Activated CD4-positive, CD25-positive, alpha-beta regulatory T cell treated with anti-CD3 and anti-CD28 coated beads, Interleukin-2, amount 50 U/mL, for 24 hours (primary cell): ENCODE measurements around the gene NFATC1.

Experiments
- ATAC-seq, 2 donors: fragments of 150-1000 bp; cut with Tn5 transposase; one replicate each; pipeline ENCODE4 v1.10.0; 2021; ENCODE audit warnings: mild to moderate bottlenecking in 1 of 2, moderate library complexity in 1 of 2

NFATC1 gene

GRCh38 chr18:79511271-79511670, 115.5 kb downstream of the NFATC1 start:
- ATAC-seq: no peak

- ATAC-seq: no peak
Observed at GRCh38 chr18:79511671-79512301, 116.1 kb downstream of the NFATC1 start.

DNA sequence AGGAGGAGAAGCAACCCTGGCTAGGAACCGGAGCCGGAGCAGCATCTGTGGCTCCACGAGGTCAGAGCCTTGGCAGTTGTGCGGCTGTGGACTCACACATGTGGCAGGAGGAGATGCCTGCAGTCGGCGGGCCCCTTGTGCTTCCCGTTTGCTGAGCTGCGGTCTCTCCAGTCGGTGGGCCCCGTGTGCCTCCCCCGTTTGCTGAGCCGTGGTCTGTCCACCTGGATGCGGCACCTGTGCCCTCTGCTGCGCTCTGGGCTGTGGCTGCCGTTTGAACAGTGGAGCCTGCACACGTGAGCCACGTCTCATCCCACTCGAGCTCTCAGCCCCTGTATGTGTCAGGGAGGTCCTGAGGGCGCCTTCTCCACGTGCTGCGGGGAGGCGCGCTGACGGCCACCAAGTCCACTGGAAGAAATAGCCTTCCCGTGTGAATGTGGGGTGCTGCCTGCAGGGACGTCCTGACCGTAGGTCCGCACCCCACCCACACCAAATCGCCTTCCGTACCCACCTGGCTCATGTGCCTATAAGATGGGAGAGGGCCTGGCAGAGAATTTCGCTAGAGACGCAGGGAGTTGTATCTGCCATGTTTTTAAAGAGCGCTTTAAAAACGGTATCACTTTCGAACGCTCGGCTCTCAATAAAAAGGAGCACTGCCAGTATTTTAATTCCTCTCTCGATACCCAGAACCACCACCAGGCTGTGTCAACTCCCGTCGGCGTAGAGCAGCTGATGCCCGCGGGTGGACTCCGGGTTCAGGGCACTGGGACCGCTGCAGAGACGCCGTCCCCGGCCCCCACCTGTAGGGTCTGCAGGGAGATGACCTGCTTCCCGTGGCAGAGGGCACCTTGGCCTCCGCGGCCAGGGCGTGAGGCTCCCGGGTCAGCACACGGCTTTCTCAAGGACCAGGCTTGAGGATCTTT, 117.0 kb downstream of the NFATC1 start:
- no peak for ATAC-seq

- ATAC-seq: no peak
Observed at GRCh38 chr18:79513381-79514081, 117.8 kb downstream of the NFATC1 start.

- ATAC-seq: no peak
Observed at GRCh38 chr18:79515331-79515730, 119.6 kb downstream of the NFATC1 start.

DNA sequence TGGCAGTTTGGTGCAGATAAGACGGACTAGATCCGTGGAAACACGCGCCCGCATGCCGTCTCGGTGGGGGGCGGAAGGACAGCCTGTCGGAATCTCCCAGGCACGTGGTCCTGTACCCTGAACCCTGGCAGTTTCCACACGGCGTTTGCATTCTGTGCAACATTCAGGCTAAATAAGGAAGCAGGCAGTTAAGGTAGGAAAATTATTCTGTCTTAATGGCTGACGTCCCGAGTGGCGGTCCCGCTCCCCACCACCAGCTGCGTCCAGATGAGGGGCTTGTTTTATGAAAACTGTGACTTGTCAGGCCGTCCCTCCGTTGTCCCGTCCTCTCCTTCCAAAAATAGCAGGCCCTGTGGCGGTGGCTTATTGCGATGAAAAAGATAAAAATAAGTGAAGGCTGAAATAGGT, 120.2 kb downstream of the NFATC1 start:
- no peak for ATAC-seq

- ATAC-seq: peak; percentile 31 to 47
Observed at GRCh38 chr18:79516441-79516931, 120.8 kb downstream of the NFATC1 start.

GRCh38 chr18:79517341-79517740, 121.6 kb downstream of the NFATC1 start:
- ATAC-seq: peak; percentile 36 to 59

DNA sequence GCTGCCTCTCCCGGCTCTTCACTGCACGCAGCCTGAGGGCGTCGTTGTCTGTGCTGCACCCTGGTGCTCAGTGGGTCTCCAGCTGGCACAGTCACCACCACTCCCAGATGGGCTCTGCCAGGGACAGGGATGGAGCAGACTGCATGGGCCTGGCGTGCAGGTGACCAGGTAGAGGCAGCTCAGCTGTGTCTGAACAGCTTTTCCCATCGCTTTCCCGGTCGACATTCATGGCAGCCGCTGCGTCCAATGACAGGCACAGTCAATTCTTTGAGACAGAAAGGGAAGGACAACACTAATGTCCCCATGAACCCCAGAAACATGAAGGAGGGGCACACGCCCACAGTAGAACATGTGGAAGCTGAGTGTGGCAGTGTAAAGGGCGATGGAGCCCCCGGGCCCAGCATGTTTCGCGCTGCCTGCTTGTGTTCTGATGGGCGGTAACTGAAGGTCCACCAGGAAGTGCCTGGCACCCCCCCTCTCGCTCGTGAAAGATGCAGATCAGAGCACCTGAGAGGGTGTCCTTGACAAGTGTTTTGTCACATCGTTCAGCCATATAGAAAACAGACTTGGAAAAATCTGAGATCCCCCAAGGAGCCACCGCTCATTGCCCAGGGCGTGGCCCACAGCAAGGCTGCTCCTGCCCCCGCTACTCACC, 122.4 kb downstream of the NFATC1 start:
- no peak for ATAC-seq

DNA sequence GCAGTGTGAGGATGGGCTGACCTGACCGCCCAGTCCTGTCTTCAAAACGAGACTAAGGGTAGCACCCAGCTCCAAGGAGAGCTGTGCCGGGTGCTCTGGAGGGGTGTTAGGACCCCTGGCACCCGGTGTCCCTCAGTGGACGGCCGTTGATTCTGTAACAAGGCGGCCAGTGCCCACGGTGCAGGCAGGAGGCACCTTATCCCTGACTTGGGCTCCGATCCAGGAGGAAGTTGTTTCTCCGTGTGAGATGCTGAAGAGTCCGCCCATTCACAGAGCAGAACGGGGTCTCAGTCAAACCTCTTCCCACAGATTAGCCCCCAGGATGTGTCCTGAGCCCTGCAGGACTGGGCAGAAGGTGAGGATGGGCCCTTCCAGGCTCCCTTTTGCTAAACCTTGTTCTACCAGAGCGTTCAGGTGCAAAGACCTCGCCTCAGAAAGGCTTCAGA, 123.0 kb downstream of the NFATC1 start:
- no peak for ATAC-seq

- ATAC-seq: no peak
Observed at GRCh38 chr18:79519751-79520477, 124.2 kb downstream of the NFATC1 start.

GRCh38 chr18:79520478-79521390, 125.0 kb downstream of the NFATC1 start:
- no peak for ATAC-seq

GRCh38 chr18:79521416-79522205, 125.9 kb downstream of the NFATC1 start:
- ATAC-seq: no peak

GRCh38 chr18:79522451-79523205, 126.9 kb downstream of the NFATC1 start:
- no peak for ATAC-seq

DNA sequence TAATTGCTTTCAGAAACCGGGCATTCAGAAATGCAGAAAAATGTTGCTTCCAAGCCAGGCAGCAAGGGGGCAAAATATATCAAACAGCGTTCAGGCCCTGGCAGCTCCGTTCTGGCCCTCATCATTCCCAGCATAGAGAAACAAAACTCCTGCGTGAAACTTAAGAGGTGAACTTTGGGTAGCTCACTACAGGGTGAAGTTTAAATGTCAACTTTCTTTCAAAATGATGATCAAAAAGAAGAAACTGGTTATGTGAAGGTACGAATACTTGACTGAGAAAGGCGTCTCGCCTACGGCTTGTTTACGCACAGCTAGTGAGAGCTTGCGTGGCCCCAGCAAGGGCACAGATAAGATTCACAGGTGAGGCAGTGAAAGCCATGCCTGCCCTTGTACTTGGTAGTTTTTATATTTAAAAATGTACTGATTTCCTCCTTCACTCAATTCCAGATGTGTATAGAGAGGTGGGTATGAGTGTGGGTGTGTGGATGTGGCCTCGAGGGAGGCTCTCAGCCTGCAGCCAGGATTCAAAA, 127.5 kb downstream of the NFATC1 start:
- ATAC-seq: peak; percentile 81 to 83

GRCh38 chr18:79523736-79524180, 128.0 kb downstream of the NFATC1 start:
- ATAC-seq: peak; percentile 64 to 71

DNA sequence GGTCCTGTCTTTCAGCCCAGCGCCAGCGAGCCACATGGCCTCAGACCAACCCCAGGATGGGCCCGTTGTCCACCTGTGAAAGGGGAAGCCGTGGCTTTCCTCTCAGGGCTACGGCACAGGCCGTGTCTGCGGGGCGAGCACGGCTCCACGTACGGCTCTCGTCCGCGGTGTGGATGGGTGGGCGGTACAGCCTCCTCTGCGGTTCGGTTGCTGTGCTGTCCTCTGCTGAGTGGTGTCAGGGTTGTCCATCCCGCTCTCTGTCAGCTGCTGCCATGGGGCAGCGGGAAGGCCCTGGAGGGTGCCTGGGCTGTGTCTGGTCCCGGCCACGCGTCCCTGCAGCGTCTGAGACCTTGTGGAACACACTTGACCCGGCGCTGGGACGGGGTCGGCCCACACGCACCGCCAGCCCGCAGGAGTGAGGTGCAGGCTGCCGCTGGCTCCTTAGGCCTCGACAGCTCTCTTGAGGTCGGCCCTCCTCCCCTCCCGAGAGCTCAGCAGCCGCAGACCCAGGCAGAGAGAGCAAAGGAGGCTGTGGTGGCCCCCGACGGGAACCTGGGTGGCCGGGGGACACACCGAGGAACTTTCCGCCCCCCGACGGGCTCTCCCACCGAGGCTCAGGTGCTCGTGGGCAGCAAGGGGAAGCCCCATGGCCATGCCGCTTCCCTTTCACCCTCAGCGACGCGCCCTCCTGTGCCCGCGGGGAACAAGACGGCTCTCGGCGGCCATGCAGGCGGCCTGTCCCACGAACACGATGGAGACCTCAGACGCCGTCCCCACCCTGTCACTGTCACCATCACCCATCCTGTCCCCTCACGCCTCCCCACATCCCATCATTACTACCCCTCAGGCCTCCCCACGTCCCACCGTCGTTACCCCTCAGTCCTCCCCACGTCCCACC, 128.7 kb downstream of the NFATC1 start:
- ATAC-seq: peak; percentile 22 to 24
